ENCODE data around the gene TRMT1.
A peak's percentile ranks its signal among the peaks of the same experiment; 100 is the strongest.

The TRMT1 gene

GRCh38 chr19:13071444-13072187 is 44.9 kb downstream of the TRMT1 start:
- DNase-seq (ENCODE audit: low read depth in 2 of 2), result no peak

- DNase-seq (ENCODE audit: low read depth in 2 of 2), result no peak
Observed at GRCh38 chr19:13070425-13071140, 46.0 kb downstream of the TRMT1 start.

GRCh38 chr19:13069415-13070359 is 46.9 kb downstream of the TRMT1 start:
- no peak for DNase-seq (ENCODE audit: low read depth in 2 of 2)

- DNase-seq (ENCODE audit: low read depth in 2 of 2), result no peak
Observed at GRCh38 chr19:13068085-13068846, 48.3 kb downstream of the TRMT1 start.

GRCh38 chr19:13066933-13067807 is 49.4 kb downstream of the TRMT1 start:
- no peak for DNase-seq (ENCODE audit: low read depth in 2 of 2)

- no peak for DNase-seq (ENCODE audit: low read depth in 2 of 2)
Observed at GRCh38 chr19:13066226-13066625, 50.3 kb downstream of the TRMT1 start.

GRCh38 chr19:13064092-13064489 is 52.4 kb downstream of the TRMT1 start:
- no peak for DNase-seq (ENCODE audit: low read depth in 2 of 2)

GRCh38 chr19:13063461-13064091 is 53.0 kb downstream of the TRMT1 start:
- no peak for DNase-seq (ENCODE audit: low read depth in 2 of 2)

GRCh38 chr19:13062317-13062716 is 54.2 kb downstream of the TRMT1 start:
- no peak for DNase-seq (ENCODE audit: low read depth in 2 of 2)

GRCh38 chr19:13060964-13061927 is 55.3 kb downstream of the TRMT1 start:
- DNase-seq (ENCODE audit: low read depth in 2 of 2), result peak; percentile 20 to 73

GRCh38 chr19:13060233-13060963 is 56.1 kb downstream of the TRMT1 start:
- no peak for DNase-seq (ENCODE audit: low read depth in 2 of 2)

- DNase-seq (ENCODE audit: low read depth in 2 of 2), result no peak
Observed at GRCh38 chr19:13058951-13059660, 57.4 kb downstream of the TRMT1 start.

GRCh38 chr19:13057744-13058143 is 58.8 kb downstream of the TRMT1 start:
- DNase-seq (ENCODE audit: low read depth in 2 of 2), result no peak

GRCh38 chr19:13057147-13057572 is 59.4 kb downstream of the TRMT1 start:
- no peak for DNase-seq (ENCODE audit: low read depth in 2 of 2)

- DNase-seq (ENCODE audit: low read depth in 2 of 2), result no peak
Observed at GRCh38 chr19:13056052-13056660, 60.4 kb downstream of the TRMT1 start.

GRCh38 chr19:13055213-13056051 is 61.1 kb downstream of the TRMT1 start:
- DNase-seq (ENCODE audit: low read depth in 2 of 2), result no peak
